Measurements from ENCODE around the gene PHOSPHO1.

- TF ChIP-seq, protein P1, sequence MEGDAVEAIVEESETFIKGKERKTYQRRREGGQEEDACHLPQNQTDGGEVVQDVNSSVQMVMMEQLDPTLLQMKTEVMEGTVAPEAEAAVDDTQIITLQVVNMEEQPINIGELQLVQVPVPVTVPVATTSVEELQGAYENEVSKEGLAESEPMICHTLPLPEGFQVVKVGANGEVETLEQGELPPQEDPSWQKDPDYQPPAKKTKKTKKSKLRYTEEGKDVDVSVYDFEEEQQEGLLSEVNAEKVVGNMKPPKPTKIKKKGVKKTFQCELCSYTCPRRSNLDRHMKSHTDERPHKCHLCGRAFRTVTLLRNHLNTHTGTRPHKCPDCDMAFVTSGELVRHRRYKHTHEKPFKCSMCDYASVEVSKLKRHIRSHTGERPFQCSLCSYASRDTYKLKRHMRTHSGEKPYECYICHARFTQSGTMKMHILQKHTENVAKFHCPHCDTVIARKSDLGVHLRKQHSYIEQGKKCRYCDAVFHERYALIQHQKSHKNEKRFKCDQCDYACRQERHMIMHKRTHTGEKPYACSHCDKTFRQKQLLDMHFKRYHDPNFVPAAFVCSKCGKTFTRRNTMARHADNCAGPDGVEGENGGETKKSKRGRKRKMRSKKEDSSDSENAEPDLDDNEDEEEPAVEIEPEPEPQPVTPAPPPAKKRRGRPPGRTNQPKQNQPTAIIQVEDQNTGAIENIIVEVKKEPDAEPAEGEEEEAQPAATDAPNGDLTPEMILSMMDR (IDR thresholded peaks at IDR 0.05; ENCODE audit: insufficient read depth, low read length): no peak
- TF ChIP-seq, protein P2, sequence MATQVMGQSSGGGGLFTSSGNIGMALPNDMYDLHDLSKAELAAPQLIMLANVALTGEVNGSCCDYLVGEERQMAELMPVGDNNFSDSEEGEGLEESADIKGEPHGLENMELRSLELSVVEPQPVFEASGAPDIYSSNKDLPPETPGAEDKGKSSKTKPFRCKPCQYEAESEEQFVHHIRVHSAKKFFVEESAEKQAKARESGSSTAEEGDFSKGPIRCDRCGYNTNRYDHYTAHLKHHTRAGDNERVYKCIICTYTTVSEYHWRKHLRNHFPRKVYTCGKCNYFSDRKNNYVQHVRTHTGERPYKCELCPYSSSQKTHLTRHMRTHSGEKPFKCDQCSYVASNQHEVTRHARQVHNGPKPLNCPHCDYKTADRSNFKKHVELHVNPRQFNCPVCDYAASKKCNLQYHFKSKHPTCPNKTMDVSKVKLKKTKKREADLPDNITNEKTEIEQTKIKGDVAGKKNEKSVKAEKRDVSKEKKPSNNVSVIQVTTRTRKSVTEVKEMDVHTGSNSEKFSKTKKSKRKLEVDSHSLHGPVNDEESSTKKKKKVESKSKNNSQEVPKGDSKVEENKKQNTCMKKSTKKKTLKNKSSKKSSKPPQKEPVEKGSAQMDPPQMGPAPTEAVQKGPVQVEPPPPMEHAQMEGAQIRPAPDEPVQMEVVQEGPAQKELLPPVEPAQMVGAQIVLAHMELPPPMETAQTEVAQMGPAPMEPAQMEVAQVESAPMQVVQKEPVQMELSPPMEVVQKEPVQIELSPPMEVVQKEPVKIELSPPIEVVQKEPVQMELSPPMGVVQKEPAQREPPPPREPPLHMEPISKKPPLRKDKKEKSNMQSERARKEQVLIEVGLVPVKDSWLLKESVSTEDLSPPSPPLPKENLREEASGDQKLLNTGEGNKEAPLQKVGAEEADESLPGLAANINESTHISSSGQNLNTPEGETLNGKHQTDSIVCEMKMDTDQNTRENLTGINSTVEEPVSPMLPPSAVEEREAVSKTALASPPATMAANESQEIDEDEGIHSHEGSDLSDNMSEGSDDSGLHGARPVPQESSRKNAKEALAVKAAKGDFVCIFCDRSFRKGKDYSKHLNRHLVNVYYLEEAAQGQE (IDR thresholded peaks at IDR 0.05; ENCODE audit: insufficient replicate concordance, low read depth): no peak
- TF ChIP-seq POLR2AphosphoS5 (IDR thresholded peaks at IDR 0.05; ENCODE audit: low read depth) (no peak), GABPA (IDR thresholded peaks at IDR 0.05; ENCODE audit: low read depth) (no peak)
Observed at GRCh38 chr17:49280061-49280460, 49.5 kb upstream of the PHOSPHO1 start.
